Epithelial cell of esophagus (primary cell): ENCODE measurements around the gene KCNIP1.

ENCODE experiments used
- DNase-seq: peaks from one replicate; pipeline ENCODE4 v3.0.0; 2010; ENCODE audit warnings: low read depth
- H3K4me3 ChIP-seq: 2 replicates; pipeline ENCODE4 v1.5.1; 2011; ENCODE audit warnings: mild to moderate bottlenecking, low read length, control low read depth
- CTCF ChIP-seq: IDR thresholded peaks from 2 replicates; pipeline ENCODE4 v1.5.1; 2011; ENCODE audit warnings: low read depth, mild to moderate bottlenecking, low read length, control low read depth, inconsistent platforms; ENCODE audit not compliant: insufficient read depth; ENCODE audit errors: missing control alignments

The KCNIP1 gene

GRCh38 chr5:170482511-170482910, 21.3 kb upstream of the KCNIP1 start:
- no peak overlapping the region for H3K4me3 ChIP-seq
- no peak for DNase-seq
- TF ChIP-seq CTCF = no peak

- peak; percentile 40 for DNase-seq
- H3K4me3 ChIP-seq = no peak overlapping the region
- no peak for TF ChIP-seq CTCF
Measured at GRCh38 chr5:170483701-170484458, 19.9 kb upstream of the KCNIP1 start.

GRCh38 chr5:170484459-170484831, 19.4 kb upstream of the KCNIP1 start:
- DNase-seq = no peak
- TF ChIP-seq CTCF = no peak
- H3K4me3 ChIP-seq = no peak overlapping the region

- TF ChIP-seq CTCF = no peak
- DNase-seq = no peak
- H3K4me3 ChIP-seq = no peak overlapping the region
Measured at GRCh38 chr5:170484847-170485615, 18.8 kb upstream of the KCNIP1 start.

- TF ChIP-seq CTCF = no peak
- H3K4me3 ChIP-seq = no peak overlapping the region
- DNase-seq = no peak
Measured at GRCh38 chr5:170485616-170485911, 18.3 kb upstream of the KCNIP1 start.

GRCh38 chr5:170486371-170486770, 17.4 kb upstream of the KCNIP1 start:
- no peak overlapping the region for H3K4me3 ChIP-seq
- no peak for DNase-seq
- TF ChIP-seq CTCF = no peak
